Measurements from ENCODE around the gene CNNM3.

DNA sequence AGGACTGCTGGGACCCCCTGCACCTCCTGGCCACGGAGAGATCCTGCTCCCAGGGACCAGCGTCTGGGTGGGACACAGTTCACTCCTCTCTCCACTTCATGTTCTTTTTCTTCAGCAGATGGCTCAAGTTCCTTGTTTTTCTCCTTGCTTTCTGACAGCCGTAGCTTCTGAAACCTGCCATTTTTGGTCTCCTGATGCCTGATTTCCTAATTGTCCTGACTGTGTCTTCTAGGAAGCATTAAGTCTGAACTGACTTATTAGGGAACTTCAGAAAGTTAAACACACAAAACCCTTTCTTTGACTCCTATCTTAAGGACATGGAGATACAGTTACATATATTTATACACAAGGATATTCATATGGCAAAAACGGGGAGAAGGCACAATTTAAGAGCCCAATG is 32.7 kb upstream of the CNNM3 start:
- TF ChIP-seq CTCF (IDR thresholded peaks at IDR 0.05; ENCODE audit: low read depth, low read length) (no peak), EZH2phosphoT487 (IDR thresholded peaks at IDR 0.05; ENCODE audit: low read depth) (no peak)
